GM12892 (cell line): ENCODE data around the gene NRL.

Experiments used
- DNase-seq: peaks from one replicate; pipeline ENCODE4 v3.0.0; 2011; ENCODE audit not compliant: insufficient read length
- FAIRE-seq: peaks from 2 replicates; lab custom pipeline; 2011; peaks lifted over from hg19 to GRCh38; lab: Jason Lieb, UNC
- POLR2A ChIP-seq: IDR thresholded peaks from 2 replicates; pipeline ENCODE4 v1.6.1; 2011; ENCODE audit warnings: low read depth, low read length, control low read depth
- POLR2AphosphoS5 ChIP-seq: IDR thresholded peaks from 2 replicates; pipeline ENCODE4 v1.6.1; 2011; ENCODE audit warnings: low read depth, low read length, control low read depth
- TAF1 ChIP-seq: IDR thresholded peaks from 2 replicates; pipeline ENCODE4 v1.6.1; 2011; ENCODE audit warnings: low read depth, mild to moderate bottlenecking, control low read depth, low read length, borderline replicate concordance

Gene NRL

DNA sequence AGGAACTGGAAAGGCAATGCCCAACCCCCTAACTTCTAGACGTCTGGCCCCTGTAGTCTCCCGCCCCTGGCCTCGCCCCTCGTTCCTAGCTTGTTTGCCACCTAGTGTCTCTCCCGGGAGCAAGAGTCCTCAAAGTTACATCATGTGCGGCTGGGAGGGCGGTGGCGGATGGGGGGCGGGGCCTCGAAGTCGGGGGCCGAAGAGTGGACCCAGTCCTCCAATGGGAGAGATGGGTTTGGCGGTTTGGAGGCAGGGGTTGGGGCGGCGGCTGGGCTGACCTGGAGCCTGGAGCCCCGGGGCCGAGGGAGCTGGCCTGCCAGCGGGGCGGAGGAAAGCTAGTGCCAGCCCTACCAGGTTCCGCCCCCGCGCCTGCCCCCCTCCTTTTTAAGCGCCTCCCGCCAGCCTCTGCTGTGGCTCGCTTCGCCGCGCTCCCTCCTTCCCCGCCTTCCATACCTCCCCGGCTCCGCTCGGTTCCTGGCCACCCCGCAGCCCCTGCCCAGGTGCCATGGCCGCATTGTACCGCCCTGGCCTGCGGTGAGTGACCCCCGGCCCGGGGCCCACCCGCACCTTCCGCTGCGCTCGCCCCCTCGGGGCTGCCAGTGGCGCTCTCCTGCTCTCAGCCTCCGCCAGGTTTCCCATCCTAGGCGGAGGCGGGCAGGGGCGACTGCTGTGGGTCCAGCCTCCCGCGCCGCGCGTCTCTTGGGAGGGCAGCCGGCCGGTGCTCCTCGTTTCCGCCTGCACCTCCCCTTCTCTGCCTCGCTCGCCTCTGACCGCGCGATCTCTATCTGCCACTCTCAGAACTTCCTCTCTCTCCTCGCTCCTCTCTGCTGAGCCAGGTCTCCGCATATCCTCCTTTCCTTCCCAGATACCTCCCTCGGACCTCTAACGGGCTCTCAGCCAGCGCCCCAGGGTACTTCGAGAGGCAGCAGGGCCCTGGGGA, 20.6 kb downstream of the NRL start, which contains the start of gene PCK2:
Gene PCK2 (plus strand): TSS at position 411 of the 940 bp plus-strand sequence. CDS start 95 bp downstream, at position 506.
- peak; percentile 47 for TF ChIP-seq TAF1
- TF ChIP-seq POLR2AphosphoS5, result peak; percentile 44
- peak; percentile 88; the same call in 1 of the 2 replicates for TF ChIP-seq POLR2A
- DNase-seq (peak; percentile 94), FAIRE-seq (peak; percentile 67)

- TF ChIP-seq POLR2AphosphoS5 (no peak), POLR2A (no peak), TAF1 (no peak)
- DNase-seq (no peak), FAIRE-seq (no peak)
Measured at GRCh38 chr14:24093207-24093900, 21.4 kb downstream of the NRL start.

DNA sequence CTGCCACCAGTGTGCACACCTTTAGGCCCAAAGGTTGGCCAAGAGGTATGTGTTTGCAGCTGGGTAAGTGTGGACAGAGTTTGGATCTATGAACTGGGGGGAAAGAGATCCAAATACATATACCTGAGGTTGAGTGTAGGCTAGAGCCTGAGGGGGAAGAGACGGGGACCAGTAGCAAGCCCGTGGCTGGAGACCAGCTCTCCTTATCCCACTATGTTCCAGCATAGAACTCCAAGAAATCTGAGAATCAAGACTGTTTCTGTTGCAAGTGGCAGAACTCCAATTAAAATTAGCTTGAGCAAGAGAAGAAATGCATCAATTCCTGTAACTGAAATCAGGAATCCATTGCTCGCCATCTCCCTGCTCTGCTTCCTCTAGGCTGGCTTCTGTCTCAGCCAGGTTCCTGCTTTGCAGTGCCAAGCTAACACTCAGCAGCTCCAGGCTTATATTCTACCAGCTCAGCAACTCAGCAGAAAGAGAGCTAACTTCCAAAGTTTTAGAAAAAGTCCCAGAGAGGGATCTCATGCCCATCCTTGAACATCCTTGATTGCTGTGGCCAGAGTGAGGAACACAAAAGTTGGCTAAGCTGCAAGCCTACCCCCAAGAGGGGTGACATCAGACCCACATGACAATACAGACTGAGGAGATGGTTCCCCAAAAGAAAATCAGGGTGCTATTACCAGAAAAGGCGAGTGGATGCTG, 22.1 kb downstream of the NRL start:
- DNase-seq (no peak), FAIRE-seq (no peak)
- TF ChIP-seq POLR2AphosphoS5 (no peak), POLR2A (no peak), TAF1 (no peak)

DNA sequence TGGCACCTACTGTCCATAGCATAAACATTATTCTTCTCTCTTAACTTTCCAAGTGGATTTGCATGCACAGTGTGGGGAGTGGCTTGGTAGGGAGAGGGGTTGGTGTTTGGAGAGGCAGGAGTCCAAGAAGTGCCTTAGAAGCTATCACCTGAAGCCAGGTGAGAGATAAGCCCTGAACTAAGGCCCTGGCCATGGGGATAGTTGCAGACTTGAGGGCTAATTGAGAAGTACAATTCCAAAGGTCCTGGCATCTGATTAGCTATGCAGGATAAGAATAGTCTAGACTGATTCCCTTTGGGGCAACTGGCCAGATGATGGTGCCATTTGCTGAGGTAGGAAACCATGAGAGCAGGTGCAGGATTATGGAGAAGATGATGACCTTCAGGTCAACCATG, 22.6 kb downstream of the NRL start:
- DNase-seq (no peak), FAIRE-seq (no peak)
- TF ChIP-seq POLR2A (no peak), POLR2AphosphoS5 (no peak), TAF1 (no peak)

GRCh38 chr14:24089890-24090289, 24.9 kb downstream of the NRL start:
- TF ChIP-seq POLR2A (no peak), TAF1 (no peak), POLR2AphosphoS5 (no peak)
- DNase-seq, result no peak
- FAIRE-seq, result no peak

GRCh38 chr14:24088095-24088494, 26.7 kb downstream of the NRL start:
- FAIRE-seq (no peak), DNase-seq (no peak)
- no peak for TF ChIP-seq POLR2A

DNA sequence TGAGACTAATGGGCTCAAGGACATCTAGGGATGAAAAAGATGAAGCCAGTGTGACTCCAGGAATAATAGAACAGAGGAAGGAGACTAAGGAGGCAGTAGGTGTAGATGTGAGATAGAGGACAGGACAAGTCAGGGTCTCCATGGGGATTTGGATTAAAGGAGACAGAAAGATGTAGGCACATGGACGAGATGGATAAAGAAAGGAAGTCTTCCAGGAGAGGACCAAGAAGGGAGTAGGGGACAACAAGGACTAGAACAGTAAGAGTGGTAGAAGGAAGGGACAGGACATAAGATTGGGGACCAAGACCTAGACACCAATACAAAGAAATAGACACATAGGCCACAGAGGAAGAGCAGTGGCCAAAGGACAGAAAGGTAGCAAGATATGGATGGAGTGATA, 27.7 kb downstream of the NRL start:
- DNase-seq (no peak), FAIRE-seq (no peak)
- TF ChIP-seq POLR2A (no peak), TAF1 (no peak), POLR2AphosphoS5 (no peak)

DNA sequence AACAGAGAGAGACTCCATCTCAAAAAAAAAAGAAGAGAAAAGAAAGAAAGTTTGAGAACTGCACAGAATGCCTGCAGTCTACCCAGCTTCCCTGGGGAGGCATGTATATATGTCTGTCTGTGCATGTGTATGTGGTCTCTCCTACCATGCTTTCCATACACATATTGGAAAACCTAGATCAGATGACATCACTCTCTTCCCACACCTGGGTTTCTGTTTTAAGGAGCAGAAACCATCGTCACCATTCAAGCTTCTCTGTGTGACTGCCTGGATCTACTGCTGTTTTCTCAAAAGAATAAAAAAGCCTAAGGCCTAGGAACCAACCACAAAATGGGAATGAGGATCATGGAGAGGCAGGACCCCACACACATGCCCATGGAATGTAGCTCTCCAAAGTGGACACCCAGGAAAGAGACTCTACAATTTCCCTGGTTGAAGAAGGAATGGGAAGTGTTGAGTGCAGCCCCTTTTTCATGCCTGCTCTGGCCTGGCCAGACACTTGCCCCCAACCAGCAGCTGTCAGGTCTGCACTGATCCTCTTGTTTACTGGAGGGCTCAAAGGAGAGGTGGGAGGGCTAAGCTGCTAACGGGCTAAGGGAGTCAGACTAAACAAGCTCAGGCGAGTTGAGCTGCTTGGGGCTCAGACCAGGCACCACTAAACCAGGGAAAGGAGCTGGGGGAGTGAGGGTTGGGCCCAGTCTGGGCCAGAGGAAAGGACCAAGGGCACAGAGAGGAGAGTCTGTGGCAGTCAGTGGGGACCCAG, 28.4 kb downstream of the NRL start:
- DNase-seq, result no peak
- TF ChIP-seq TAF1, result no peak
- no peak for TF ChIP-seq POLR2A
- no peak for TF ChIP-seq POLR2AphosphoS5
- no peak for FAIRE-seq

- TF ChIP-seq POLR2AphosphoS5, result no peak
- no peak for TF ChIP-seq TAF1
- TF ChIP-seq POLR2A, result no peak
- DNase-seq, result no peak
- FAIRE-seq, result no peak
Measured at GRCh38 chr14:24085215-24085614, 29.5 kb downstream of the NRL start.

DNA sequence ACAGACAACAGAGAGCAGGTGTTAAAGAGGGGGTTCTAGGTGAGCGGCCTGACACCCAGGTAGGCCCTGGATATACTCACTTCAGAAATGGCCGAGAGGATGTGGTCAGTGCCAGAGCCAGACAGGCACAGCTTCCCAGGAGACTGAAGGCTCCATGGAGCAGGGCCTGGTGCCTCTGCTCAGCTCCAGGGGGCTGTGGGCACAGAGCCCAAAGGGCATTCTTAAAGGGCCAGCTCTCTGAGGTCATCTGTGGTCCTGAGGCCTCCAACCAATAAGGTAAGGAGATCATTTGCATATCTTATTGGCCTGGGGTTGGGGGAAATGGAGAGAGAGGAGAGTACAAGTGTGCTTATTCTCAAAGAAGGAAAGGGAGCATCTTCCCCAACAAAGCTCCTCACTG, 30.3 kb downstream of the NRL start:
- DNase-seq, result no peak
- TF ChIP-seq TAF1 (no peak), POLR2A (no peak), POLR2AphosphoS5 (no peak)
- FAIRE-seq, result no peak

- TF ChIP-seq POLR2AphosphoS5, result no peak
- no peak for TF ChIP-seq TAF1
- no peak for TF ChIP-seq POLR2A
- DNase-seq, result no peak
- no peak for FAIRE-seq
Measured at GRCh38 chr14:24083462-24083861, 31.3 kb downstream of the NRL start.

DNA sequence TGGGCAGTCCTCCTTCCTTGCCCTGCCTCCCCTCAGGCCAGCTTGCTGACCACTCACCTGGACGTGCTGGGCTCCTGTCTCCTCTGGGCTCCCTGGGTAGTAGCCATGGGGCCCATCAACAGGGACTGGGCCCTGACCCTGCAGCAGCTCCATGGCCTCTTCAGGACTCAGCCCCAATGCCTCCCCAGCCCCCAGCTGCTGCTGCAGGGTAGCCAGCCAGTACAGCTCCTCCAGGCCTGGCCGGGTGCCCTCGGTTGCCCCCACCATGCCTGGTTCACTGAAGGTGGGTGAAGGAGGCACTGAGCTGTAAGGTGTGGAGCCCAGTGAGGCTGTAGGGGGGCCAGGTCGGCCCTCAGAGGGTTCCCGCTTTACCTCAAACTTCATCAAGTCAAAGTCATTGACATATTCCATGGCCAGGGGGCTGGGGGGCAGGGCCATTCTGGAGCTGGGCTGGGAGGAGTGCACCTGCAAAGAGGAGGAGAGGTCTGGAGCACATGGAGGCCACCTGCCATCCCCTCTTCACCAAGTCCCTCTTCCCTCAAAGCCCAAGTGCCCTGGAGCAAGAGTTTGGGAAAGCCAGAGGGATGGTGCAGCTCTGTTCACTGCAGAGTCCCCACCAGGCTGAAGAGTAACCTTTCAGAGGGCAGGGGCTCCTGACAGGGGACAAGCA, 32.2 kb downstream of the NRL start:
- TF ChIP-seq POLR2A (no peak), TAF1 (no peak), POLR2AphosphoS5 (no peak)
- DNase-seq, result no peak
- FAIRE-seq, result no peak
